Glutamatergic neuron (in vitro differentiated cells): Measurements from ENCODE around the gene MZF1. TPM values are rescaled to one million over a fixed set of nuclear protein-coding genes. Genes with fewer than 3 reads are reported as not detected.
"Not testable (repeated sequence)": the region's sequence is repeated elsewhere in the genome, so short reads cannot be mapped to it uniquely, and the experiment has no call there.

Experiments used
- DNase-seq: peaks from one replicate; pipeline ENCODE4 v3.0.0; 2022
- H3K27ac Mint-ChIP-seq: one replicate; pipeline ENCODE4 v1.8.0; 2020; ENCODE audit warnings: mild to moderate bottlenecking, mixed read lengths, inconsistent platforms; ENCODE audit not compliant: unreplicated experiment
- H3K27me3 Mint-ChIP-seq: one replicate; pipeline ENCODE4 v1.8.0; 2020; ENCODE audit warnings: mild to moderate bottlenecking, moderate library complexity, mixed read lengths, inconsistent platforms; ENCODE audit not compliant: unreplicated experiment
- H3K36me3 Mint-ChIP-seq: one replicate; pipeline ENCODE4 v1.8.0; 2020; ENCODE audit warnings: mild to moderate bottlenecking, mixed read lengths, inconsistent platforms; ENCODE audit not compliant: unreplicated experiment
- H3K4me1 Mint-ChIP-seq: one replicate; pipeline ENCODE4 v1.8.0; 2020; ENCODE audit warnings: mild to moderate bottlenecking, low read depth, mixed read lengths, inconsistent platforms; ENCODE audit not compliant: unreplicated experiment
- H3K4me3 Mint-ChIP-seq: one replicate; pipeline ENCODE4 v1.8.0; 2020; ENCODE audit warnings: mild to moderate bottlenecking, mixed read lengths, inconsistent platforms; ENCODE audit not compliant: unreplicated experiment
- H3K9me3 Mint-ChIP-seq: one replicate; pipeline ENCODE4 v1.8.0; 2020; ENCODE audit warnings: mild to moderate bottlenecking, moderate library complexity, mixed read lengths, inconsistent platforms; ENCODE audit not compliant: unreplicated experiment
- CTCF ChIP-seq: fragments of 200-600 bp; sonication (generic); IDR thresholded peaks from one replicate; pipeline ENCODE4 v1.5.0; 2021; ENCODE audit not compliant: partially characterized antibody, unreplicated experiment
- long read RNA-seq: library from polyadenylated mRNA; unstranded; transcript quantifications from one replicate; pipeline ENCODE4 v2.0.0, GENCODE V29; 2020; ENCODE audit not compliant: unreplicated experiment
- total RNA-seq: library from RNA; stranded (reverse); fragmentation: NEBNext Ultra II Directional; extraction: Animal tissue kit (Norgen Biotek cat#: 25700); gene quantifications from one replicate; pipeline ENCODE4 v1.2.1, GENCODE V29; 2021; ENCODE audit not compliant: unreplicated experiment

Gene MZF1
- total RNA-seq: 27.3 TPM
- long read RNA-seq, transcript MZF1-207 (1 exons, 2,683 nt): major isoform, 12 of 16 reads
- long read RNA-seq, partial matches to known transcripts: 0 of 16 reads
- long read RNA-seq, other reads (novel, unspliced or antisense): 2 of 16 reads

GRCh38 chr19:58572818-58573657, at the start of gene MZF1:
Gene MZF1 (minus strand): TSS chr19:58573335. CDS start chr19:58571389, 1,946 bp downstream.
- H3K9me3 Mint-ChIP-seq: peaks cover 22% of the 10 kb centered on the region
- no peaks in the 10 kb centered on the region for H3K36me3 Mint-ChIP-seq
- peak; percentile 52 for TF ChIP-seq CTCF
- H3K4me3 Mint-ChIP-seq: peak within 1 kb of the TSS; percentile 98
- DNase-seq: peak; percentile 99
- H3K27me3 Mint-ChIP-seq: peaks cover 13% of the 10 kb centered on the region
- peak within 1 kb of the TSS; percentile 99 for H3K27ac Mint-ChIP-seq
- peaks cover 9% of the 10 kb centered on the region for H3K4me1 Mint-ChIP-seq

DNA sequence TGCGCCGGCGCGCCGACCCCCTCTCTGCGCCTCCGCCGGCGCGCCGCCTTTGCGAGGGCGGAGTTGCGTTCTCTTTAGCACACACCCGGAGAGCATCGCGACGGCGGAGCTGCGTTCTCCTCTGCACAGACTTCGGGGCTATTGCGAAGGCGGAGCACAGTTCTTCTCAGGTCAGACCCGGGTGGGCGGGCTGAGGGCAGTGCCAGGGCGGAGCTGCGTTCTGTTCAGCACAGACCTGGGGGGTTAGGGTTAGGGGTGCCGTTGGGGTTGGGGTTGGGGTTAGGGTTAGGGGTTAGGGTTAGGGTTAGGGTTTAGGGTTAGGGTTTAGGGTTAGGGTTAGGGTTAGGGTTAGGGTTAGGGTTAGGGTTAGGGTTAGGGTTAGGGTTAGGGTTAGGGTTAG, 34.1 kb upstream of the MZF1 start:
- H3K4me1 Mint-ChIP-seq, H3K4me3 Mint-ChIP-seq, DNase-seq, H3K9me3 Mint-ChIP-seq, H3K36me3 Mint-ChIP-seq, H3K27ac Mint-ChIP-seq, H3K27me3 Mint-ChIP-seq: not testable (repeated sequence)

GRCh38 chr19:58606251-58606896, 33.2 kb upstream of the MZF1 start:
- not testable (repeated sequence) for H3K4me3 Mint-ChIP-seq, H3K9me3 Mint-ChIP-seq, H3K4me1 Mint-ChIP-seq, H3K27me3 Mint-ChIP-seq, H3K36me3 Mint-ChIP-seq, H3K27ac Mint-ChIP-seq, DNase-seq
- TF ChIP-seq CTCF: peak; percentile 52

GRCh38 chr19:58586133-58586765, 13.1 kb upstream of the MZF1 start:
- H3K9me3 Mint-ChIP-seq: peaks cover 7% of the 10 kb centered on the region
- H3K4me3 Mint-ChIP-seq: no peak overlapping the region
- H3K4me1 Mint-ChIP-seq: no peaks in the 10 kb centered on the region
- no peaks in the 10 kb centered on the region for H3K36me3 Mint-ChIP-seq
- peaks cover 2% of the 10 kb centered on the region for H3K27me3 Mint-ChIP-seq
- TF ChIP-seq CTCF: no peak
- DNase-seq: no peak
- no peak overlapping the region for H3K27ac Mint-ChIP-seq

DNA sequence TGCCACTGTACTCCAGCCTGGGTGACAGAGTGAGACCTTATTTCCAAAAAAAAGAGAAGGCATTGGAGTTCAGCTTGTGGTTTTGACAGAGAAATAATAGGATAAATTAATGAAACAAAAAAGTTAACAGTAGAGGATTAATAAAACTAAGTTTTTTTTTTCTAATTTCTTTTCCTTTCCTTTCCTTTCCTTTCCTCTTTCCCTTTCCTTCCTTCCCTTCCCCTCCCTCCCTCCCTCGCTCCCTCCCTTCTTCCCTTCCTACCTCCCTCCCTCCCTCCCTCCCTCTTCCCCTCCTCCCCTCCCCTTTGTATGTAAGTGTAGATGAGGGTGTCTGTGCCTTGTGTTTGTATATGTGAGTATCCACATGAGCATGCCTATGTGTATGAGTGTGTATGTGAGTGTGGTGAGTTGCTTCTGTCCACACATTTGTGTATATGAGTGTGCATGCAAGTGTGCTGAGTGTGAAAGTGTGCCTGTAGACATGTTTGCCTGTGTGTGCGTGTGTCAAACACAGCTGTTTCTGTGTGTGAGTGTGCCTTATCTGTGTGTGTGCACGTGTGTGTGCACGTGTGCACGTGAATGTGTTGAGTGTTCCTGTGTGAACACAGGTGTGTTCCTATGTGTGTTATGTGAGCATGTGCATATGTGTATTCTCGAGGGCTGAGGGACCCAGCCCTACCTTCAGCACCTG, 12.5 kb upstream of the MZF1 start:
- Mint-ChIP-seq H3K4me3 (no peak overlapping the region), H3K4me1 (no peaks in the 10 kb centered on the region), H3K27me3 (peaks cover 2% of the 10 kb centered on the region), H3K9me3 (peaks cover 9% of the 10 kb centered on the region), H3K36me3 (no peaks in the 10 kb centered on the region), H3K27ac (no peak overlapping the region)
- no peak for DNase-seq
- TF ChIP-seq CTCF: no peak
